Right ventricle myocardium superior (tissue), 1 donor: ENCODE data around the gene PIK3R6. TPM values are rescaled to one million over a fixed set of nuclear protein-coding genes. Genes with fewer than 3 reads are reported as not detected.
"Not testable (repeated sequence)": the region's sequence is repeated elsewhere in the genome, so short reads cannot be mapped to it uniquely, and the experiment has no call there.

ENCODE experiments used
- ATAC-seq: fragments of 200-7000 bp; cut with Tn5 transposase; one replicate; pipeline ENCODE4 v1.9.1; 2020; ENCODE audit warnings: mild to moderate bottlenecking; ENCODE audit not compliant: poor library complexity
- DNase-seq: peaks from one replicate; pipeline ENCODE4 v3.0.0-alpha.2; 2020
- intact Hi-C: fragments of 100-400 bp; cut with DNase I; formaldehyde crosslinking; loops from one replicate; pipeline ENCODE4 v1.11.2; 2022
- total RNA-seq: library from RNA; stranded (reverse); fragmentation: NEBNext Ultra II Directional; extraction: Animal tissue kit (Norgen Biotek cat#: 25700); gene quantifications from one replicate; pipeline ENCODE4 v1.2.1, GENCODE V29; 2021
- donor health status: DM: no; HTN: yes; CAD: no; lungs with severe emphysema.

PIK3R6 gene
- total RNA-seq, 1 donor from 2014 or later: 0.78 TPM

- ATAC-seq (no peak), DNase-seq (no peak)
- intact Hi-C loops: no loop called here
Measured at GRCh38 chr17:8861495-8862181, 5.8 kb downstream of the PIK3R6 start.

DNA sequence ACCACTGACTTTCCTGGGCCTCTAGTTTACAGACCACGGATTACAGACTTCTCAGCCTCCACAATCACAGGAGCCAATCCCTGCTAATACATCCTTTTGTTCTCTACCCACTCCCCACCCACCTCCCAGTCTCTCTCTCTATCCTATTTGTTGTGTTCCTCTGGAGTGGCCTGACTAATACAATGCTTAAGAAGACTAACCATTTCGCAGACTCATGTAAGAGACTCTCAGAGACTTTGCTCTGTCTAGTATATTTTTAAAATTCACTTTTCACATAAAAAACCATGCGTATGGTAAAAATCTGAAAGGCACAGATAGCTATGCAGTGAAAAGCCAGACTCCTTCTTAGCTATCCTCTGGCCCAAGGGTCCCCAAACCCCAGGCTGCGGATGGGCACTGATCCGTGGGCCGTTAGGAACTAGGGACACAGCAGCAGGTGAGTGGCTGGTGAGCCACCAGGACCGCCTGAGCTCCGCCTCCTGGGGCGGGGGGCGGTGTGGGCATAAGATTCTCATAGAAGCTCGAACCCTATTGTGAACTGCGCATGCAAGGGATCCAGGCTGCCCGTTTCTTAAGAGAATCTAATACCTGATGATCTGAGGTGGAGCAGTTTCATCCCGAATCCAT is 7.6 kb downstream of the PIK3R6 start:
- intact Hi-C loops: no loop called here
- DNase-seq (no peak), ATAC-seq (no peak)

- intact Hi-C loops: no loop called here
- DNase-seq (no peak), ATAC-seq (no peak)
Measured at GRCh38 chr17:8859027-8859803, 8.3 kb downstream of the PIK3R6 start.

GRCh38 chr17:8857919-8858318 is 9.6 kb downstream of the PIK3R6 start:
- intact Hi-C loops: no loop called here
- ATAC-seq (no peak), DNase-seq (no peak)

- peak; percentile 67 for ATAC-seq
- DNase-seq: no peak
- intact Hi-C loops: no loop called here
Measured at GRCh38 chr17:8856869-8857575, 10.5 kb downstream of the PIK3R6 start.

GRCh38 chr17:8856205-8856603 is 11.3 kb downstream of the PIK3R6 start:
- intact Hi-C loops, DNase-seq, ATAC-seq: not testable (repeated sequence)

- intact Hi-C loops: no loop called here
- ATAC-seq: no peak
Measured at GRCh38 chr17:8855477-8856204, 11.8 kb downstream of the PIK3R6 start.

DNA sequence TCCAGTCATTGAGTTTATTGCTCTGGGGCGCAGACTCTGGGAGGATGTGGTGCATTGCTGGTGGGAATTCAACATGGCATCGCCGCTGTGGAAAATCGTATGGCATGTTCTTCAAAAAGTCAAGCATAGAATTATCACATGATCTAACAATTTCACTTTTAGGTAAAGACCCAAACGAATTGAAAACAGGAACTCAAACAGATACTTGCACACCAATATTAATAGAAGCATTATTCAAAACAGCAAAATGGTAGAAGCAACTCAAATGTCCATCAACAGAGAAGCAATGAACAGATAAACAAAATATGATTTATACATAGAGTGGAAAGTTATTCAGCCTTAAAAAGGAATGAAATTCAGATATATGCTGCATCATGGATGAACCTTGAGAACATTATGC is 15.9 kb downstream of the PIK3R6 start:
- ATAC-seq (no peak), DNase-seq (no peak)
- intact Hi-C loops: no loop called here

More at GRCh38 chr17:8855477-8856204, 11.8 kb downstream of the PIK3R6 start:
- DNase-seq: no peak

GRCh38 chr17:8849311-8850041 is 18.0 kb downstream of the PIK3R6 start:
- no peak for DNase-seq
- intact Hi-C loops: no loop called here
- ATAC-seq: no peak

DNA sequence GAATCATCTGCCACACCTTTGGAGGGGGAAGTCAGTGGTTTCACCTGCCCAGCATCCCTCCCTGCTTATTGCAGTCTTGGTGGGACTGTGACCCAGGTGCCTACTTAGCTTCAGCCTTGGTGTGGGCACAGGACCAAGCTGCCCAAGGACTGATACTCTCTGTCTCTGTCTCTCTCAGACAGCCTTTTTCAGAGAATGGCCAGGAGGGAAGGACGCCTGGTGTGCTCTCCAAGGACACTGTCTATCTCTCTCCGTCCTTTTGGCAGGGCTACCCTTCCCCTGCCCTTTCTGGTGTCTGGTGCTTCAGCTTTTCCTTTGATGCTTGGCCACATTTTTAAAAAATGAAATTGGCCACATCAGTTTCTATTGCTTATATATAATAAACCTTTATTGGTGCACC is 19.6 kb downstream of the PIK3R6 start:
- ATAC-seq (peak; percentile 76), DNase-seq (no peak)
- intact Hi-C loops: no loop called here

- intact Hi-C loops: no loop called here
- ATAC-seq (peak; percentile 91), DNase-seq (no peak)
Measured at GRCh38 chr17:8846768-8847211, 20.7 kb downstream of the PIK3R6 start.

- no peak for ATAC-seq
- intact Hi-C loops: no loop called here
- no peak for DNase-seq
Measured at GRCh38 chr17:8844229-8845218, 22.9 kb downstream of the PIK3R6 start.

DNA sequence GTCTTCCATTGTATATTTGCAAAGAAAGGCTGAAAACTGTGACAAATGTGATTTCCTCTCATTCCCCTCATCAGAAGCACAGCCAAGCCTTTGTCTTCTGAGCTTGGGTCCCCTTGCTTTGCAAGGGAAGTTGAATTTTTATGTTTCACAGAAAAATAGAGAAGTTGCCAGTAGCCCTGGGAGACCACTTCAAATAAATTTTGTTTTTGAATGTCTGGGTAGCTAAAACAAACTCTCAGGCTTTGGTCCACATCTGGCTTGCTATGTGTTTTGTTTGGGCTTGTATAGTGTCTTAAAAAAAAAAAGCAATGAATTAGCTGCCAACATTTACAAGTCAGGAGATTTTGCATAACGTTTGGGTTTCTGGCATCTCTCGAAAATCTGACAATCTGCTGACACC is 24.1 kb downstream of the PIK3R6 start:
- intact Hi-C loops: no loop called here
- DNase-seq (no peak), ATAC-seq (no peak)

GRCh38 chr17:8841844-8842243 is 25.6 kb downstream of the PIK3R6 start:
- no peak for ATAC-seq
- DNase-seq: no peak
- intact Hi-C loops: no loop called here

- peak; percentile 59 for ATAC-seq
- intact Hi-C loops: no loop called here
- no peak for DNase-seq
Measured at GRCh38 chr17:8839410-8839935, 28.0 kb downstream of the PIK3R6 start.

GRCh38 chr17:8838551-8839095 is 28.9 kb downstream of the PIK3R6 start:
- intact Hi-C loops: no loop called here
- ATAC-seq: no peak

More at GRCh38 chr17:8838551-8839095, 28.9 kb downstream of the PIK3R6 start:
- no peak for DNase-seq
